ENCODE results near the gene CDC27.
"Not testable (repeated sequence)": the region's sequence is repeated elsewhere in the genome, so short reads cannot be mapped to it uniquely, and the experiment has no call there.

Gene CDC27

DNA sequence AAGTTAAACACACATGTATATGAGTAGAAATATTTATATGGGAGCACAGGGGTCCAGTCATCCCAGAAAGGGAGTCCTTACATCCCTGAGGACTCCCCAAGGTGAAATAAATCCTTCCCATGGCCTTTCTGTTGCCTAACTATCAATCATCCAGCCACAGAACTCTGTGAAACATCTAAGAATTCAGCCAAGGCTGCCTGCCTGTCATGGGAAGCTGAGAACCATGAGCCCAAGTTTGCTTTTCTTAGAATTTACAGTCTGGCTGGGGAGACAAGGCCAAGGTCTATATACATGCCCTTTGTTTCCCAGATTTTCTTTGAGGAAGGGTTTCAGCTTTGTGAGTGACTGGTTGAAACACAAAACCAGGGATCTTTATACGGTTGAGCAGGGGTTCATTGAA is 35.9 kb upstream of the CDC27 start:
- ATAC-seq (ENCODE audit: low read depth): no peak
- TF ChIP-seq, protein P1, sequence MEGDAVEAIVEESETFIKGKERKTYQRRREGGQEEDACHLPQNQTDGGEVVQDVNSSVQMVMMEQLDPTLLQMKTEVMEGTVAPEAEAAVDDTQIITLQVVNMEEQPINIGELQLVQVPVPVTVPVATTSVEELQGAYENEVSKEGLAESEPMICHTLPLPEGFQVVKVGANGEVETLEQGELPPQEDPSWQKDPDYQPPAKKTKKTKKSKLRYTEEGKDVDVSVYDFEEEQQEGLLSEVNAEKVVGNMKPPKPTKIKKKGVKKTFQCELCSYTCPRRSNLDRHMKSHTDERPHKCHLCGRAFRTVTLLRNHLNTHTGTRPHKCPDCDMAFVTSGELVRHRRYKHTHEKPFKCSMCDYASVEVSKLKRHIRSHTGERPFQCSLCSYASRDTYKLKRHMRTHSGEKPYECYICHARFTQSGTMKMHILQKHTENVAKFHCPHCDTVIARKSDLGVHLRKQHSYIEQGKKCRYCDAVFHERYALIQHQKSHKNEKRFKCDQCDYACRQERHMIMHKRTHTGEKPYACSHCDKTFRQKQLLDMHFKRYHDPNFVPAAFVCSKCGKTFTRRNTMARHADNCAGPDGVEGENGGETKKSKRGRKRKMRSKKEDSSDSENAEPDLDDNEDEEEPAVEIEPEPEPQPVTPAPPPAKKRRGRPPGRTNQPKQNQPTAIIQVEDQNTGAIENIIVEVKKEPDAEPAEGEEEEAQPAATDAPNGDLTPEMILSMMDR (IDR thresholded peaks at IDR 0.05; ENCODE audit: poor library complexity, severe bottlenecking): no peak
- Histone ChIP-seq H3K36me3 (ENCODE audit: low read depth) (no peaks in the 10 kb centered on the region), H3K27me3 (ENCODE audit: insufficient read depth, poor library complexity, severe bottlenecking) (no peaks in the 10 kb centered on the region), H3K27ac (ENCODE audit: poor library complexity, severe bottlenecking) (peak overlapping the region; percentile 53), H3K4me3 (ENCODE audit: severe bottlenecking) (no peak overlapping the region), H3K9me3 (ENCODE audit: severe bottlenecking) (peaks cover 4% of the 10 kb centered on the region), H3K4me1 (ENCODE audit: insufficient read depth, poor library complexity, severe bottlenecking) (peaks cover 30% of the 10 kb centered on the region)
- no peak for DNase-seq (ENCODE audit: low spot score)

DNA sequence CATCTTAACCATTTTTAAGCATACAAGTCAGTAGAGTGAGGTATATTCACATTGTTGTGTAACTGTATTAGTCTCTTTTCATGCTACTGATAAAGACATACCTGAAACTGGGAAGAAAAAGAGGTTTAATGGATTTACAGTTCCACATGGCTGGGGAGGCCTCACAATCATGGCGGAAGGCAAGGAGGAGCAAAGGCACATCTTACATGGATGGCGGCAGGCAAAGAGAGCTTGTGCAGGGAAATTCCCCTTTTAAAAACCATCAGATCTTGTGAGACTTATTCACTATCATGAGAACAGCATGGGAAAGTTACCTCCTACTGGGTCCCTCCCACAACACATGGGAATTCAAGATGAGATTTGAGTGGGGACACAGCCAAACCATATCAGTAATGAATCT is 35.0 kb upstream of the CDC27 start:
- not testable (repeated sequence) for ATAC-seq (ENCODE audit: low read depth)

GRCh38 chr17:47223460-47223859 is 34.4 kb upstream of the CDC27 start:
- TF ChIP-seq, protein P1 (IDR thresholded peaks at IDR 0.05; ENCODE audit: poor library complexity, severe bottlenecking): no peak
- H3K27ac ChIP-seq (ENCODE audit: poor library complexity, severe bottlenecking): peak overlapping the region; percentile 34
- peaks cover 24% of the 10 kb centered on the region for H3K4me1 ChIP-seq (ENCODE audit: insufficient read depth, poor library complexity, severe bottlenecking)
- no peak for DNase-seq (ENCODE audit: low spot score)
- no peaks in the 10 kb centered on the region for H3K27me3 ChIP-seq (ENCODE audit: insufficient read depth, poor library complexity, severe bottlenecking)
- peaks cover 4% of the 10 kb centered on the region for H3K9me3 ChIP-seq (ENCODE audit: severe bottlenecking)
- no peak for ATAC-seq (ENCODE audit: low read depth)
- no peaks in the 10 kb centered on the region for H3K36me3 ChIP-seq (ENCODE audit: low read depth)
- no peak overlapping the region for H3K4me3 ChIP-seq (ENCODE audit: severe bottlenecking)

More for the DNA sequence above, 35.0 kb upstream of the CDC27 start:
- H3K4me1 ChIP-seq (ENCODE audit: insufficient read depth, poor library complexity, severe bottlenecking): peaks cover 24% of the 10 kb centered on the region
- H3K36me3 ChIP-seq (ENCODE audit: low read depth); H3K9me3 ChIP-seq (ENCODE audit: severe bottlenecking); H3K4me3 ChIP-seq (ENCODE audit: severe bottlenecking); H3K27me3 ChIP-seq (ENCODE audit: insufficient read depth, poor library complexity, severe bottlenecking); DNase-seq (ENCODE audit: low spot score): not testable (repeated sequence)
- peak overlapping the region; percentile 34 for H3K27ac ChIP-seq (ENCODE audit: poor library complexity, severe bottlenecking)

DNA sequence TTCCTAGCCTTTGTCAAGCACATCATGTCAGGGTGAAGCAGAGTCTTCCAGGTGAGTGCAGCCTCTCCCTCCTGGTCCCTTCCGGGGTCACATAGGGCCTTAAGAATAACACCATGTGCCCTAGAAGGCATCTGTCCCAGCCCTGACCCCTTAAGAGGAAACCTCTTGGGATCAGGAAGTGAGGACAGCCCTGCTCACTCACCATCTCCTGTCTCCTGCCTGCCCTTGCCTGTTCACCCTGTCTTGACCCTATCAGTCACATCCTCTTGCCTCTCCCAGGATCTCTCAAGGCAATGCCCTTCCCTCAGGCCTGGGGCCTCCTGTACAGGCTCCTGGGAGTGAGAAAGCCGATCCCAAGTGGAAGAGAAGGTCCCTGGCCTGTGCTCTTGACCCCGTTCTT is 33.9 kb upstream of the CDC27 start:
- TF ChIP-seq, protein P1 (IDR thresholded peaks at IDR 0.05; ENCODE audit: poor library complexity, severe bottlenecking): no peak
- Histone ChIP-seq H3K36me3 (ENCODE audit: low read depth) (no peaks in the 10 kb centered on the region), H3K27ac (ENCODE audit: poor library complexity, severe bottlenecking) (peak overlapping the region; percentile 34), H3K4me3 (ENCODE audit: severe bottlenecking) (no peak overlapping the region), H3K9me3 (ENCODE audit: severe bottlenecking) (peaks cover 4% of the 10 kb centered on the region), H3K27me3 (ENCODE audit: insufficient read depth, poor library complexity, severe bottlenecking) (no peaks in the 10 kb centered on the region), H3K4me1 (ENCODE audit: insufficient read depth, poor library complexity, severe bottlenecking) (peaks cover 24% of the 10 kb centered on the region)
- no peak for DNase-seq (ENCODE audit: low spot score)
- ATAC-seq (ENCODE audit: low read depth): peak; percentile 74

GRCh38 chr17:47222047-47222446 is 33.0 kb upstream of the CDC27 start:
- no peak overlapping the region for H3K4me3 ChIP-seq (ENCODE audit: severe bottlenecking)
- H3K4me1 ChIP-seq (ENCODE audit: insufficient read depth, poor library complexity, severe bottlenecking): peaks cover 24% of the 10 kb centered on the region
- ATAC-seq (ENCODE audit: low read depth) (no peak), DNase-seq (ENCODE audit: low spot score) (no peak)
- peaks cover 4% of the 10 kb centered on the region for H3K9me3 ChIP-seq (ENCODE audit: severe bottlenecking)
- no peak overlapping the region for H3K27ac ChIP-seq (ENCODE audit: poor library complexity, severe bottlenecking)
- H3K27me3 ChIP-seq (ENCODE audit: insufficient read depth, poor library complexity, severe bottlenecking): no peaks in the 10 kb centered on the region
- H3K36me3 ChIP-seq (ENCODE audit: low read depth): no peaks in the 10 kb centered on the region
- TF ChIP-seq, protein P1 (IDR thresholded peaks at IDR 0.05; ENCODE audit: poor library complexity, severe bottlenecking): no peak

All from RWPE2 (cell line).